Fibroblast of pulmonary artery (primary cell): ENCODE measurements around the gene TEAD1.
A peak's percentile ranks its signal among the peaks of the same experiment; 100 is the strongest.
"Not testable (repeated sequence)": the region's sequence is repeated elsewhere in the genome, so short reads cannot be mapped to it uniquely, and the experiment has no call there.

ENCODE experiments used
- DNase-seq: peaks from one replicate; pipeline ENCODE4 v3.0.0-alpha.2; 2010; ENCODE audit warnings: low read depth
- H3K4me3 ChIP-seq: replicated peaks from 2 replicates; pipeline ENCODE4 v1.5.1; 2011; ENCODE audit warnings: low read depth, mild to moderate bottlenecking, control low read depth, low read length, moderate library complexity
- CTCF ChIP-seq: IDR thresholded peaks from 2 replicates; pipeline ENCODE4 v1.5.1; 2011; ENCODE audit warnings: mild to moderate bottlenecking, control low read depth, low read length, inconsistent platforms; ENCODE audit errors: missing control alignments

The TEAD1 gene

GRCh38 chr11:12868315-12869073 is 194.3 kb downstream of the TEAD1 start:
- TF ChIP-seq CTCF, result peak; percentile 45
- DNase-seq, result no peak
- no peak overlapping the region for H3K4me3 ChIP-seq

- no peak overlapping the region for H3K4me3 ChIP-seq
- no peak for TF ChIP-seq CTCF
- DNase-seq, result no peak
These were observed 197.0 kb downstream of the TEAD1 start for GRCh38 chr11:12871241-12871640.

GRCh38 chr11:12871788-12872321 is 197.6 kb downstream of the TEAD1 start:
- no peak for TF ChIP-seq CTCF
- DNase-seq, result no peak
- no peak overlapping the region for H3K4me3 ChIP-seq

GRCh38 chr11:12876340-12876739 is 202.1 kb downstream of the TEAD1 start:
- no peak for DNase-seq
- no peak for TF ChIP-seq CTCF
- H3K4me3 ChIP-seq, result no peak overlapping the region

GRCh38 chr11:12876988-12877387 is 202.8 kb downstream of the TEAD1 start:
- TF ChIP-seq CTCF, result no peak
- no peak for DNase-seq
- H3K4me3 ChIP-seq, result no peak overlapping the region

GRCh38 chr11:12877508-12877907 is 203.3 kb downstream of the TEAD1 start:
- not testable (repeated sequence) for DNase-seq, H3K4me3 ChIP-seq

GRCh38 chr11:12880327-12880726 is 206.1 kb downstream of the TEAD1 start:
- TF ChIP-seq CTCF, result no peak
- no peak for DNase-seq

More at GRCh38 chr11:12880327-12880726, 206.1 kb downstream of the TEAD1 start:
- H3K4me3 ChIP-seq, result no peak overlapping the region
